KMS-11 (cell line): ENCODE measurements around the gene OPRM1.

ENCODE experiments used
- H2AFZ ChIP-seq: fragments of 200-600 bp; sonication (generic); 2 replicates; pipeline ENCODE4 v1.6.1; 2016; ENCODE audit warnings: antibody characterized with exemption, mixed run types, low read depth
- H3K27ac ChIP-seq: fragments of 200-600 bp; sonication (generic); 2 replicates; pipeline ENCODE4 v1.6.1; 2016; ENCODE audit warnings: mild to moderate bottlenecking, mixed run types
- H3K27me3 ChIP-seq: fragments of 200-600 bp; sonication (generic); 2 replicates; pipeline ENCODE4 v1.6.1; 2017; ENCODE audit warnings: mild to moderate bottlenecking, low read depth, mixed run types, moderate library complexity; ENCODE audit not compliant: insufficient read depth
- H3K36me3 ChIP-seq: fragments of 200-600 bp; sonication (generic); 2 replicates; pipeline ENCODE4 v1.6.1; 2017; ENCODE audit warnings: mild to moderate bottlenecking, mixed run types; ENCODE audit not compliant: insufficient read depth
- H3K4me1 ChIP-seq: fragments of 200-600 bp; sonication (generic); 2 replicates; pipeline ENCODE4 v1.6.1; 2016; ENCODE audit warnings: mild to moderate bottlenecking, low read depth, mixed run types; ENCODE audit not compliant: poor library complexity, severe bottlenecking
- H3K4me2 ChIP-seq: fragments of 200-600 bp; sonication (generic); 2 replicates; pipeline ENCODE4 v1.7.0; 2016; ENCODE audit warnings: mild to moderate bottlenecking, mixed run types
- H3K4me3 ChIP-seq: fragments of 200-600 bp; sonication (generic); IDR thresholded peaks from 2 replicates; pipeline ENCODE4 v1.6.1; 2017; ENCODE audit warnings: low read depth, low read length, mixed read lengths; ENCODE audit not compliant: insufficient read depth
- H3K79me2 ChIP-seq: fragments of 200-600 bp; sonication (generic); 2 replicates; pipeline ENCODE4 v1.6.1; 2016; ENCODE audit warnings: low read depth, mixed run types; ENCODE audit not compliant: insufficient read depth
- H3K9ac ChIP-seq: fragments of 200-600 bp; sonication (generic); 2 replicates; pipeline ENCODE4 v1.6.1; 2016; ENCODE audit warnings: mild to moderate bottlenecking, mixed run types
- H4K20me1 ChIP-seq: fragments of 200-600 bp; sonication (generic); 2 replicates; pipeline ENCODE4 v1.6.1; 2016; ENCODE audit warnings: mild to moderate bottlenecking, mixed run types; ENCODE audit not compliant: insufficient read depth
- TF ChIP-seq, protein P1 (sequence below): fragments of 200-600 bp; sonication (generic); conservative IDR thresholded peaks from 2 replicates; pipeline ENCODE4 v1.6.1; 2017; ENCODE audit warnings: low read depth, mild to moderate bottlenecking, antibody characterized with exemption, low read length, moderate library complexity, mixed read lengths

OPRM1 gene

DNA sequence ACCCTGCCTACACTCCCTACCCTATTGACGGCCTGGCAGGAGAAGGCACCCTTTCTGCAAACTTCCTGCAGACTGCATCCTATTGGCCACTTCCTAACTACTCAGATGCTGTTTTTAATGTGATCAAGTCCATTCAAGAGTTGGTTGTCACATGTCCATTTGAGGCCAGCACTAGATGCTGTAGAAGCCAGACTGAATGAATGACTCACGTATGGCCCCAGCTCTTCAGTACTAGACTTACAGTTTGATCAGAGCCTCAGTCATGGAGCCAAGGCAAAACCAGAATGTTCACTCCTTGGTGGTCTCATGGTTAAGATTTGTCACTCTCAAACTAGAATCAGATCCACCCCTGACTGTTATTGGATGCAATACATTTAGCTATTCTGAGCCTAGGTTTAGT is 101.7 kb downstream of the OPRM1 start:
- H4K20me1 ChIP-seq = no peaks in the 10 kb centered on the region
- H3K4me3 ChIP-seq = no peak overlapping the region
- no peaks in the 10 kb centered on the region for H3K79me2 ChIP-seq
- no peak overlapping the region for H3K4me2 ChIP-seq
- H2AFZ ChIP-seq = no peak overlapping the region
- no peaks in the 10 kb centered on the region for H3K27me3 ChIP-seq
- TF ChIP-seq, protein P1, sequence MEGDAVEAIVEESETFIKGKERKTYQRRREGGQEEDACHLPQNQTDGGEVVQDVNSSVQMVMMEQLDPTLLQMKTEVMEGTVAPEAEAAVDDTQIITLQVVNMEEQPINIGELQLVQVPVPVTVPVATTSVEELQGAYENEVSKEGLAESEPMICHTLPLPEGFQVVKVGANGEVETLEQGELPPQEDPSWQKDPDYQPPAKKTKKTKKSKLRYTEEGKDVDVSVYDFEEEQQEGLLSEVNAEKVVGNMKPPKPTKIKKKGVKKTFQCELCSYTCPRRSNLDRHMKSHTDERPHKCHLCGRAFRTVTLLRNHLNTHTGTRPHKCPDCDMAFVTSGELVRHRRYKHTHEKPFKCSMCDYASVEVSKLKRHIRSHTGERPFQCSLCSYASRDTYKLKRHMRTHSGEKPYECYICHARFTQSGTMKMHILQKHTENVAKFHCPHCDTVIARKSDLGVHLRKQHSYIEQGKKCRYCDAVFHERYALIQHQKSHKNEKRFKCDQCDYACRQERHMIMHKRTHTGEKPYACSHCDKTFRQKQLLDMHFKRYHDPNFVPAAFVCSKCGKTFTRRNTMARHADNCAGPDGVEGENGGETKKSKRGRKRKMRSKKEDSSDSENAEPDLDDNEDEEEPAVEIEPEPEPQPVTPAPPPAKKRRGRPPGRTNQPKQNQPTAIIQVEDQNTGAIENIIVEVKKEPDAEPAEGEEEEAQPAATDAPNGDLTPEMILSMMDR = no peak
- no peaks in the 10 kb centered on the region for H3K36me3 ChIP-seq
- no peak overlapping the region for H3K27ac ChIP-seq
- no peaks in the 10 kb centered on the region for H3K4me1 ChIP-seq
- no peak overlapping the region for H3K9ac ChIP-seq

- Histone ChIP-seq H3K79me2 (no peaks in the 10 kb centered on the region), H3K27ac (no peak overlapping the region), H3K27me3 (no peaks in the 10 kb centered on the region), H3K9ac (no peak overlapping the region), H3K4me3 (no peak overlapping the region), H3K4me1 (no peaks in the 10 kb centered on the region), H3K4me2 (no peak overlapping the region), H4K20me1 (no peaks in the 10 kb centered on the region), H2AFZ (no peak overlapping the region), H3K36me3 (no peaks in the 10 kb centered on the region)
- TF ChIP-seq, protein P1 = no peak
Measured at GRCh38 chr6:154143753-154144152, 104.7 kb downstream of the OPRM1 start.

- Histone ChIP-seq H3K9ac (no peak overlapping the region), H3K4me1 (peaks cover 33% of the 10 kb centered on the region), H3K27me3 (no peaks in the 10 kb centered on the region), H2AFZ (no peak overlapping the region; the same call in 1 of the 2 replicates), H3K27ac (no peak overlapping the region), H3K79me2 (no peaks in the 10 kb centered on the region), H3K4me3 (no peak overlapping the region), H3K36me3 (no peaks in the 10 kb centered on the region), H4K20me1 (no peaks in the 10 kb centered on the region), H3K4me2 (no peak overlapping the region)
- TF ChIP-seq, protein P1 = peak; percentile 76
Measured at GRCh38 chr6:154154389-154154967, 115.4 kb downstream of the OPRM1 start.

- Histone ChIP-seq H3K27ac (peak overlapping the region; percentile 52; the same call in 1 of the 2 replicates), H2AFZ (peak overlapping the region; percentile 48), H3K4me3 (no peak overlapping the region), H4K20me1 (no peaks in the 10 kb centered on the region), H3K9ac (no peak overlapping the region), H3K36me3 (no peaks in the 10 kb centered on the region), H3K4me2 (peak overlapping the region; percentile 70; the same call in 1 of the 2 replicates), H3K4me1 (peaks cover 35% of the 10 kb centered on the region), H3K27me3 (no peaks in the 10 kb centered on the region), H3K79me2 (no peaks in the 10 kb centered on the region)
- TF ChIP-seq, protein P1 = peak; percentile 18; the same call in 1 of the 2 replicates
Measured at GRCh38 chr6:154156135-154156896, 117.3 kb downstream of the OPRM1 start.
